GM12878 (cell line): ENCODE measurements around the gene DCAF7. TPM values are rescaled to one million over a fixed set of nuclear protein-coding genes. Genes with fewer than 3 reads are reported as not detected.

Experiments
- ASH2L ChIP-seq: fragments of 300-600, 200-600 bp; sonication (generic); IDR thresholded peaks from 2 replicates; pipeline ENCODE4 v1.6.1; 2017; ENCODE audit warnings: low read depth, mild to moderate bottlenecking, borderline replicate concordance
- BCL11A ChIP-seq: IDR thresholded peaks from 2 replicates; pipeline ENCODE4 v1.6.1; 2011; ENCODE audit warnings: low read depth, low read length
- CUX1 ChIP-seq: IDR thresholded peaks from 2 replicates; pipeline ENCODE4 v1.6.1; 2012; ENCODE audit warnings: improper control_type of control experiment, low read depth, low read length; ENCODE audit not compliant: insufficient replicate concordance
- ZZZ3 ChIP-seq: IDR thresholded peaks from 2 replicates; pipeline ENCODE4 v1.6.1; 2011; ENCODE audit warnings: low read depth; ENCODE audit not compliant: control insufficient read depth, insufficient read length
- polyA plus RNA-seq, 11 experiments: library from polyadenylated mRNA; depleted of rRNA in 4 of 11; unstranded in 6 of 11; stranded (reverse) in 5 of 11; fragments of >200 nt; fragmentation: Nextera tagmentation in 4 of 11; fragmentation: Illumina TruSeq in 1 of 11; extraction: Ambion mirVana in 4 of 11; extraction: Trizol in 1 of 11; gene quantifications; 1 replicate in 1 of 11; 2 replicates in 10 of 11; pipeline versions ENCODE4 v1.2.1 to v1.2.3, GENCODE V29; 2011 to 2016; ENCODE audit warnings: inconsistent platforms in 2 of 11, missing spikeins in 2 of 11, low read depth in 1 of 11
- total RNA-seq, 4 experiments: library from RNA; depleted of rRNA in 3 of 4; stranded (reverse); fragments of >200 nt in 3 of 4; fragmentation: Illumina TruSeq in 1 of 4; extraction: Trizol in 1 of 4; gene quantifications; 2 replicates each; pipeline versions ENCODE4 v1.2.1 to v1.2.3, GENCODE V29; 2013 to 2021

DCAF7 gene
- total and polyA plus RNA-seq, 10 of the 15 experiments (the other 5 are each of a cell fraction or from before 2014, with no cell fraction given): 27.0 to 103 (median 54.5) TPM

- TF ChIP-seq CUX1: no peak
- TF ChIP-seq ASH2L: no peak
- no peak for TF ChIP-seq BCL11A
- TF ChIP-seq ZZZ3: no peak
Measured at GRCh38 chr17:63544467-63545301, 5.6 kb upstream of the DCAF7 start (continued).
